ENCODE results near the gene SLC1A2. TPM values are rescaled to one million over a fixed set of nuclear protein-coding genes. Genes with fewer than 3 reads are reported as not detected.

The SLC1A2 gene
- total RNA-seq, 1 donor from 2014 or later, result 0.10 TPM

DNA sequence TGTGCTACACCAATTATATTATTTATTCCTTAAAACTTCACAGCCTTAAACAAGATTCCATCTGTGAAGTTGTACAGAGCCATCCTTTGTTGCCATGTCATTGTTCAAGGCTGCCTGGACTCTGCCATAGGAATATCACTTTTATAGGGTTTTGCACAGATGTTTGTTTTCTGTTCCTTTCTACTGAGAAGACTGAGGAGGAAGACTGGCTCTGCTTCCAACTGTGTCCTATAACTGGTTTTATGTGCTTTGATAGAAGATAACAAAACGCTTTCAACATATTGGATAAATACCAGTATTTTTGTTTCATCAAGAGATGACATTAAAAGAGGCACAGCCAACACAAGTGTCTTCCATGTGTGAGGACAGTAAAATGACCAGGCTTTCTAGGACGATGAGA, 159.8 kb downstream of the SLC1A2 start:
- H3K4me1 Mint-ChIP-seq (ENCODE audit: low read depth), result peaks cover 24% of the 10 kb centered on the region
- H3K9me3 Mint-ChIP-seq (ENCODE audit: low read depth), result no peaks in the 10 kb centered on the region
- no peak for DNase-seq (ENCODE audit: low spot score)
- H3K27ac Mint-ChIP-seq (ENCODE audit: unreplicated experiment), result no peak overlapping the region
- no peaks in the 10 kb centered on the region for H3K27me3 Mint-ChIP-seq (ENCODE audit: low read depth)
- no peaks in the 10 kb centered on the region for H3K36me3 Mint-ChIP-seq (ENCODE audit: low read depth)
- TF ChIP-seq, protein P1, sequence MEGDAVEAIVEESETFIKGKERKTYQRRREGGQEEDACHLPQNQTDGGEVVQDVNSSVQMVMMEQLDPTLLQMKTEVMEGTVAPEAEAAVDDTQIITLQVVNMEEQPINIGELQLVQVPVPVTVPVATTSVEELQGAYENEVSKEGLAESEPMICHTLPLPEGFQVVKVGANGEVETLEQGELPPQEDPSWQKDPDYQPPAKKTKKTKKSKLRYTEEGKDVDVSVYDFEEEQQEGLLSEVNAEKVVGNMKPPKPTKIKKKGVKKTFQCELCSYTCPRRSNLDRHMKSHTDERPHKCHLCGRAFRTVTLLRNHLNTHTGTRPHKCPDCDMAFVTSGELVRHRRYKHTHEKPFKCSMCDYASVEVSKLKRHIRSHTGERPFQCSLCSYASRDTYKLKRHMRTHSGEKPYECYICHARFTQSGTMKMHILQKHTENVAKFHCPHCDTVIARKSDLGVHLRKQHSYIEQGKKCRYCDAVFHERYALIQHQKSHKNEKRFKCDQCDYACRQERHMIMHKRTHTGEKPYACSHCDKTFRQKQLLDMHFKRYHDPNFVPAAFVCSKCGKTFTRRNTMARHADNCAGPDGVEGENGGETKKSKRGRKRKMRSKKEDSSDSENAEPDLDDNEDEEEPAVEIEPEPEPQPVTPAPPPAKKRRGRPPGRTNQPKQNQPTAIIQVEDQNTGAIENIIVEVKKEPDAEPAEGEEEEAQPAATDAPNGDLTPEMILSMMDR (IDR thresholded peaks at IDR 0.05), result no peak
- H3K4me3 Mint-ChIP-seq (ENCODE audit: unreplicated experiment), result no peak overlapping the region

DNA sequence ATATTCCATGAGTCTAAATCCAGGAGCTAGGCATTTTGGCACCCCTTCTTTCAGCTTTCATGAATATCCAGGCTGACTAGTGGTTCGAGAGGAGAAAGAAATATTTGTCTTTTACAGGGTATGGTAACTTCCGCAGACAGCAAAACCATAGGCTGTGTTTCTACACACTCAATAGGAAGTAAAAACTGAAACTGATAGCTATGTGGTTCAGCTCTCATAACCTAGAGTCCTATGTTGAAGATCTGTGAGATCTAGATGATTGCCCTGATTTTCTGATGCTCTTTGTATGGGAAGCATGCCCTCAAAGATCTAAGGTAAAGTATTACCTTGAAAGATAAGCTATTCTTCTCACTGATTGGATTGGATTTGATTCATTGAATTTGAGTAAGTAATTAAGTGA, 162.1 kb downstream of the SLC1A2 start:
- H3K4me1 Mint-ChIP-seq (ENCODE audit: low read depth), result peaks cover 35% of the 10 kb centered on the region
- no peaks in the 10 kb centered on the region for H3K9me3 Mint-ChIP-seq (ENCODE audit: low read depth)
- TF ChIP-seq, protein P1 (IDR thresholded peaks at IDR 0.05), result no peak
- no peak overlapping the region for H3K27ac Mint-ChIP-seq (ENCODE audit: unreplicated experiment)
- no peak for DNase-seq (ENCODE audit: low spot score)
- H3K27me3 Mint-ChIP-seq (ENCODE audit: low read depth), result no peaks in the 10 kb centered on the region
- H3K36me3 Mint-ChIP-seq (ENCODE audit: low read depth), result no peaks in the 10 kb centered on the region
- H3K4me3 Mint-ChIP-seq (ENCODE audit: unreplicated experiment), result no peak overlapping the region

DNA sequence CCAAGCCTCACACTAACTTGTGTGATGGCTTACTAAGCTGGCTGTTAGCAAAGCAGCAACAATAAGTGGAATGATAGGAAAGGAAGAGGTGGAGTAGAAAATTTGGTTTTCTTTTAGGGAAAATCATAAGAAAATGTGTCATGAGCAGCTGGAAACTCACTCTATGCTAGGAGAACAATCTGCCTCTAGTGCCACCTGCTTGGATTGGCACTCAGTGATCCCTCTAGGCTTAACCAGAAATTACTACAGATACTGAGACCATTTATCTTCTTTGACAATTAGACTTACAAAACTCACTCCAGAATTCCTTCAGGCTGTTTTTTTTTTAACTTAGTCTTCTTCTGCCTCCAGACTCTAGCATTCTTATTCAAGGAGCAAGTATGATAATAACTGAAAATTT, 163.1 kb downstream of the SLC1A2 start:
- TF ChIP-seq, protein P1 (IDR thresholded peaks at IDR 0.05), result no peak
- no peaks in the 10 kb centered on the region for H3K9me3 Mint-ChIP-seq (ENCODE audit: low read depth)
- H3K36me3 Mint-ChIP-seq (ENCODE audit: low read depth), result no peaks in the 10 kb centered on the region
- H3K4me3 Mint-ChIP-seq (ENCODE audit: unreplicated experiment), result no peak overlapping the region
- no peaks in the 10 kb centered on the region for H3K27me3 Mint-ChIP-seq (ENCODE audit: low read depth)
- H3K27ac Mint-ChIP-seq (ENCODE audit: unreplicated experiment), result no peak overlapping the region
- peaks cover 35% of the 10 kb centered on the region for H3K4me1 Mint-ChIP-seq (ENCODE audit: low read depth)
- DNase-seq (ENCODE audit: low spot score), result no peak

DNA sequence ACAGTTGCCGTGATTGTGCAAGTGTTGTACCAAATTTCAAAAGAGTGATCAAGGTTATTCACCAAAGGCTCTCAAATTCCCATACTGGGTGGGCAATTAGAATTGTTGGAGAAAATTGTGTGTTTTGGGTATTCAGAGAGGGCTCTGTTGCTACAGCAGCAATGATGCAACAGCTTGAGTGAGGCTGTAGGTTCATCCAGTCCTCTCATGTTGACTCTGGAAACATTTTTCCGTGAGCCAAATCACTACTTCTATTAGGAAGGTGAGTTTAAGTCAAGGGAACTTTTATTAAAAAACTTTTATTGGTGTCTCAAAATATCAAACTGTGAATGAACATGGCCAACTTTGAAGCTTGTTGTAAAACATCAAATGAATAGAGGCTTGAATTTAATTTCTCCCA, 163.8 kb downstream of the SLC1A2 start:
- Mint-ChIP-seq H3K36me3 (ENCODE audit: low read depth) (no peaks in the 10 kb centered on the region), H3K27me3 (ENCODE audit: low read depth) (no peaks in the 10 kb centered on the region), H3K27ac (ENCODE audit: unreplicated experiment) (no peak overlapping the region), H3K4me1 (ENCODE audit: low read depth) (peaks cover 28% of the 10 kb centered on the region), H3K9me3 (ENCODE audit: low read depth) (no peaks in the 10 kb centered on the region), H3K4me3 (ENCODE audit: unreplicated experiment) (no peak overlapping the region)
- TF ChIP-seq, protein P1 (IDR thresholded peaks at IDR 0.05), result no peak
- DNase-seq (ENCODE audit: low spot score), result no peak

DNA sequence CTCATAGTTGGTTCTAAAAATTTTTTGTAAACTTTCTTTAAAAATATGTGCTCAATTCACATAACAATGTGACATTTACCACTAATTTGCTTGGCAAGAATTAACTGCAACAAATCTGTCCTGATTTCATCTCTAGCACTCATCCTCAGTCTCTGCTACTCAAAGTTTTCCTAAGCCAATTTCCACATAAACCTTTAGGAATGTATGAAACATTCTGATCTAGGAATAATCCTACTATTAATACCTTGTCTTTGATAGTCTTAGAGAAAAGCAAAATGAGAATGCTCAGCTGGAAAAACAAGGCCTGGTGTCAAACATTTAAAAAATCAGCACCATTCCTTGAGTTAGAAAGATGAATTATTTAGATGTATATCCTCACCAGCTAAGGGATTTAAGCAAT, 166.1 kb downstream of the SLC1A2 start:
- Mint-ChIP-seq H3K4me3 (ENCODE audit: unreplicated experiment) (no peak overlapping the region), H3K9me3 (ENCODE audit: low read depth) (no peaks in the 10 kb centered on the region), H3K27ac (ENCODE audit: unreplicated experiment) (no peak overlapping the region), H3K27me3 (ENCODE audit: low read depth) (no peaks in the 10 kb centered on the region), H3K4me1 (ENCODE audit: low read depth) (peaks cover 19% of the 10 kb centered on the region), H3K36me3 (ENCODE audit: low read depth) (no peaks in the 10 kb centered on the region)
- DNase-seq (ENCODE audit: low spot score), result no peak
- TF ChIP-seq, protein P1 (IDR thresholded peaks at IDR 0.05), result no peak

Measured in chondrocyte (in vitro differentiated cells).